GM23338 (cell line): Measurements from ENCODE around the gene SUSD3. TPM values are rescaled to one million over a fixed set of nuclear protein-coding genes. Genes with fewer than 3 reads are reported as not detected.

Source experiments
- ATAC-seq: fragments of 200-7000 bp; cut with Tn5 transposase; 3 replicates; pipeline ENCODE4 v1.9.1; 2020
- DNase-seq: peaks from one replicate; pipeline ENCODE4 v3.0.0-alpha.2; 2015; ENCODE audit warnings: low spot score
- H2AFZ ChIP-seq: fragments of 200-600 bp; sonication (generic); 2 replicates; pipeline ENCODE4 v1.8.0; 2016; ENCODE audit warnings: antibody characterized with exemption, mild to moderate bottlenecking, moderate library complexity
- H3F3A ChIP-seq: fragments of 200-600 bp; sonication (generic); replicated peaks from 2 replicates; pipeline ENCODE4 v1.8.0; 2017; ENCODE audit warnings: antibody characterized with exemption, mixed run types, low read depth
- H3K27ac ChIP-seq: fragments of 200-600 bp; sonication (generic); 2 replicates; pipeline ENCODE4 v1.6.1; 2016; ENCODE audit warnings: low read depth
- H3K27me3 ChIP-seq: fragments of 200-600 bp; sonication (generic); 2 replicates; pipeline ENCODE4 v1.8.0; 2016; ENCODE audit warnings: mild to moderate bottlenecking, mixed run types, moderate library complexity; ENCODE audit not compliant: insufficient read depth
- H3K36me3 ChIP-seq: fragments of 200-600 bp; sonication (generic); 2 replicates; pipeline ENCODE4 v1.8.0; 2016; ENCODE audit warnings: mild to moderate bottlenecking; ENCODE audit not compliant: insufficient read depth
- H3K4me1 ChIP-seq: fragments of 200-600 bp; sonication (generic); 2 replicates; pipeline ENCODE4 v1.8.0; 2016; ENCODE audit warnings: mild to moderate bottlenecking, moderate library complexity; ENCODE audit not compliant: insufficient read depth
- H3K4me2 ChIP-seq: fragments of 200-600 bp; sonication (generic); 2 replicates; pipeline ENCODE4 v1.7.1; 2017; ENCODE audit warnings: mixed run types
- H3K4me3 ChIP-seq: fragments of 200-600 bp; sonication (generic); 2 replicates; pipeline ENCODE4 v1.6.1; 2016; ENCODE audit warnings: mixed run types
- H3K79me2 ChIP-seq: fragments of 200-600 bp; sonication (generic); replicated peaks from 2 replicates; pipeline ENCODE4 v1.8.0; 2017; ENCODE audit warnings: mild to moderate bottlenecking; ENCODE audit not compliant: insufficient read depth
- H3K9me2 ChIP-seq: fragments of 200-600 bp; sonication (generic); 2 replicates; pipeline ENCODE4 v1.8.0; 2017; ENCODE audit not compliant: insufficient read depth
- H4K20me1 ChIP-seq: fragments of 200-600 bp; sonication (generic); replicated peaks from 2 replicates; pipeline ENCODE4 v1.8.0; 2017; ENCODE audit warnings: mild to moderate bottlenecking; ENCODE audit not compliant: insufficient read depth
- H3K27ac Mint-ChIP-seq: 2 replicates; pipeline ENCODE4 v1.8.0; 2020; ENCODE audit warnings: inconsistent platforms, mild to moderate bottlenecking, moderate library complexity, mixed read lengths
- H3K27me3 Mint-ChIP-seq: 3 replicates; pipeline ENCODE4 v1.8.0; 2022; ENCODE audit warnings: low read depth, mild to moderate bottlenecking, moderate library complexity, mixed read lengths, inconsistent platforms; ENCODE audit not compliant: insufficient read depth, poor library complexity
- H3K36me3 Mint-ChIP-seq: 3 replicates; pipeline ENCODE4 v1.8.0; 2021; ENCODE audit warnings: low read depth, mild to moderate bottlenecking, inconsistent platforms, moderate library complexity, mixed read lengths
- H3K4me1 Mint-ChIP-seq: 3 replicates; pipeline ENCODE4 v1.8.0; 2020; ENCODE audit warnings: mild to moderate bottlenecking, inconsistent platforms, mixed read lengths
- H3K4me3 Mint-ChIP-seq: 3 replicates; pipeline ENCODE4 v1.8.0; 2021; ENCODE audit warnings: moderate library complexity, mild to moderate bottlenecking, inconsistent platforms, mixed read lengths
- H3K9me3 Mint-ChIP-seq: 3 replicates; pipeline ENCODE4 v1.8.0; 2020; ENCODE audit warnings: moderate library complexity, mild to moderate bottlenecking, inconsistent platforms, mixed read lengths
- CREB1 ChIP-seq: fragments of 250-450 bp; sonication (Bioruptor Pico); IDR thresholded peaks from 2 replicates; pipeline ENCODE4 v1.5.0; 2020; ENCODE audit warnings: low read depth, mild to moderate bottlenecking, moderate library complexity
- ETS1 ChIP-seq: IDR thresholded peaks from 2 replicates; pipeline ENCODE4 v1.6.1; 2016; ENCODE audit warnings: antibody characterized with exemption
- EZH2 ChIP-seq: fragments of 200-600 bp; sonication (generic); IDR thresholded peaks from one replicate; pipeline ENCODE4 v1.8.0; 2017; ENCODE audit warnings: antibody characterized with exemption, mild to moderate bottlenecking, low read depth; ENCODE audit not compliant: unreplicated experiment
- EZH2phosphoT487 ChIP-seq: fragments of 200-600 bp; sonication (generic); IDR thresholded peaks from one replicate; pipeline ENCODE4 v1.8.1; 2018; ENCODE audit warnings: antibody characterized with exemption; ENCODE audit not compliant: unreplicated experiment
- JUNB ChIP-seq: IDR thresholded peaks from one replicate; pipeline ENCODE4 v1.6.1; 2016; ENCODE audit warnings: antibody characterized with exemption; ENCODE audit not compliant: unreplicated experiment
- NANOG ChIP-seq: IDR thresholded peaks from 2 replicates; pipeline ENCODE4 v1.6.1; 2016; ENCODE audit warnings: antibody characterized with exemption, borderline replicate concordance
- POLR2AphosphoS5 ChIP-seq: IDR thresholded peaks from 2 replicates; pipeline ENCODE4 v1.6.1; 2016; ENCODE audit warnings: antibody characterized with exemption, low read depth
- REST ChIP-seq: IDR thresholded peaks from one replicate; pipeline ENCODE4 v1.6.1; 2018; ENCODE audit warnings: antibody characterized with exemption; ENCODE audit not compliant: unreplicated experiment
- STAT1 ChIP-seq: IDR thresholded peaks from one replicate; pipeline ENCODE4 v1.6.1; 2016; ENCODE audit warnings: antibody characterized with exemption; ENCODE audit not compliant: unreplicated experiment
- ZNF331 ChIP-seq: fragments of 250-450 bp; sonication (Bioruptor Pico); IDR thresholded peaks from 2 replicates; pipeline ENCODE4 v1.5.0; 2020; ENCODE audit warnings: low read depth, mild to moderate bottlenecking, moderate library complexity
- polyA plus RNA-seq: library from polyadenylated mRNA; unstranded; fragments of >200 nt; fragmentation: Nextera tagmentation; extraction: Ambion mirVana; gene quantifications from 2 replicates; pipeline ENCODE4 v1.2.1, GENCODE V29; 2016
- total RNA-seq: library from RNA; depleted of rRNA; stranded (reverse); fragments of >200 nt; shearing (Covaris generic); gene quantifications from 2 replicates; pipeline ENCODE4 v1.2.3, GENCODE V29; 2014

SUSD3 gene
- total and polyA plus RNA-seq, 2 experiments from 2014 or later: 6.9 to 20.1 TPM

- ATAC-seq (no peak), DNase-seq (no peak)
- Mint-ChIP-seq H3K36me3 (no peaks in the 10 kb centered on the region), H3K9me3 (no peaks in the 10 kb centered on the region; the same call in 2 of the 3 replicates), H3K27me3 (peaks cover 13% of the 10 kb centered on the region), H3K4me1 (no peaks in the 10 kb centered on the region), H3K27ac (no peak overlapping the region), H3K4me3 (no peak overlapping the region)
- Histone ChIP-seq H3K4me1 (no peaks in the 10 kb centered on the region), H3K36me3 (no peaks in the 10 kb centered on the region), H3F3A (no peaks in the 10 kb centered on the region), H3K27ac (no peak overlapping the region), H3K4me3 (no peak overlapping the region), H3K79me2 (no peaks in the 10 kb centered on the region), H4K20me1 (no peaks in the 10 kb centered on the region), H2AFZ (no peak overlapping the region), H3K27me3 (no peaks in the 10 kb centered on the region), H3K4me2 (no peak overlapping the region), H3K9me2 (no peaks in the 10 kb centered on the region)
- TF ChIP-seq ZNF331 (CRISPR knock-in tag) (no peak), ETS1 (no peak), POLR2AphosphoS5 (no peak), EZH2 (no peak), JUNB (no peak), STAT1 (no peak)
These were observed 10.5 kb downstream of the SUSD3 start for GRCh38 chr9:93068956-93069355.

GRCh38 chr9:93071464-93071863 lies 13.0 kb downstream of the SUSD3 start:
- no peaks in the 10 kb centered on the region; the same call in 2 of the 3 replicates for H3K9me3 Mint-ChIP-seq
- no peaks in the 10 kb centered on the region for H3K4me1 Mint-ChIP-seq
- Histone ChIP-seq H3K9me2 (no peaks in the 10 kb centered on the region), H4K20me1 (no peaks in the 10 kb centered on the region), H3K4me2 (no peak overlapping the region), H3K79me2 (no peaks in the 10 kb centered on the region), H3K27ac (no peak overlapping the region), H2AFZ (no peak overlapping the region), H3K36me3 (no peaks in the 10 kb centered on the region), H3K4me1 (no peaks in the 10 kb centered on the region), H3K4me3 (no peak overlapping the region), H3K27me3 (no peaks in the 10 kb centered on the region), H3F3A (no peaks in the 10 kb centered on the region)
- TF ChIP-seq EZH2: no peak
- TF ChIP-seq EZH2phosphoT487: no peak
- peak; percentile 66; the same call in 1 of the 2 replicates for TF ChIP-seq ETS1
- TF ChIP-seq ZNF331 (CRISPR knock-in tag): no peak
- TF ChIP-seq NANOG: no peak
- no peak for TF ChIP-seq STAT1
- peak; percentile 41; the same call in 1 of the 2 replicates for TF ChIP-seq CREB1
- TF ChIP-seq REST: no peak
- H3K4me3 Mint-ChIP-seq: no peak overlapping the region
- DNase-seq (peak; percentile 81), ATAC-seq (peak; percentile 86)
- no peaks in the 10 kb centered on the region for H3K36me3 Mint-ChIP-seq
- peaks cover 4% of the 10 kb centered on the region for H3K27me3 Mint-ChIP-seq
- peak overlapping the region; percentile 85 for H3K27ac Mint-ChIP-seq
